OCI-LY7 (cell line): ENCODE data around the gene RTN4RL2. TPM values are rescaled to one million over a fixed set of nuclear protein-coding genes. Genes with fewer than 3 reads are reported as not detected.

Source experiments
- BruUV-seq: library from RNA; stranded (reverse); fragments of 400-500 nt; replicated peaks from 2 replicates; lab custom pipeline; 2021; lab: Mats Ljungman, UMichigan
- CTCF ChIA-PET: fragments of 300-600 bp; sonication (Branson Sonifier 250); formaldehyde crosslinking; loops from one replicate; lab custom pipeline; 2022; ENCODE audit warnings: antibody characterized with exemption; ENCODE audit not compliant: unreplicated experiment; lab: Charles Lee
- POLR2A ChIA-PET: fragments of 300-600 bp; sonication (Branson Sonifier 250); formaldehyde crosslinking; loops from one replicate; lab custom pipeline; 2022; ENCODE audit warnings: antibody characterized with exemption; lab: Charles Lee
- DNase-seq: peaks from one replicate; pipeline ENCODE4 v3.0.0-alpha.2; 2015; ENCODE audit warnings: low spot score
- H2AFZ ChIP-seq: fragments of 200-600 bp; sonication (generic), shearing (Covaris generic); 2 replicates; pipeline ENCODE4 v1.6.1; 2014; ENCODE audit warnings: mild to moderate bottlenecking, antibody characterized with exemption, low read length, moderate library complexity
- H3K27ac ChIP-seq: fragments of 200-600 bp; sonication (generic); 2 replicates; pipeline ENCODE4 v1.5.1; 2014; ENCODE audit warnings: mixed run types, low read depth, mild to moderate bottlenecking, moderate library complexity, low read length, inconsistent platforms; ENCODE audit not compliant: poor library complexity, severe bottlenecking
- H3K36me3 ChIP-seq: fragments of 200-600 bp; sonication (generic); 2 replicates; pipeline ENCODE4 v1.6.1; 2014; ENCODE audit warnings: mild to moderate bottlenecking, antibody characterized with exemption, low read length, moderate library complexity, mixed read lengths; ENCODE audit not compliant: insufficient read depth
- H3K4me1 ChIP-seq: fragments of 200-600 bp; sonication (generic); 2 replicates; pipeline ENCODE4 v1.5.1; 2014; ENCODE audit warnings: mild to moderate bottlenecking, low read length; ENCODE audit not compliant: insufficient read depth, poor library complexity, severe bottlenecking
- H3K4me2 ChIP-seq: fragments of 200-600 bp; sonication (generic); 2 replicates; pipeline ENCODE4 v1.6.1; 2014; ENCODE audit warnings: mild to moderate bottlenecking, low read length
- H3K4me3 ChIP-seq: fragments of 200-600 bp; sonication (generic); 2 replicates; pipeline ENCODE4 v1.5.1; 2014; ENCODE audit warnings: mild to moderate bottlenecking, low read depth, low read length; ENCODE audit not compliant: poor library complexity, severe bottlenecking
- H3K79me2 ChIP-seq: fragments of 200-600 bp; sonication (generic); 2 replicates; pipeline ENCODE4 v1.6.1; 2016; ENCODE audit warnings: low read depth, mild to moderate bottlenecking, low read length, moderate library complexity, mixed read lengths; ENCODE audit not compliant: insufficient read depth
- H3K9me2 ChIP-seq: fragments of 200-600 bp; sonication (generic); 2 replicates; pipeline ENCODE4 v1.6.1; 2016; ENCODE audit warnings: mild to moderate bottlenecking, low read length, mixed read lengths; ENCODE audit not compliant: insufficient read depth
- H3K9me3 ChIP-seq: fragments of 200-600 bp; sonication (generic); 2 replicates; pipeline ENCODE4 v1.6.1; 2014; ENCODE audit warnings: mild to moderate bottlenecking, mixed run types, low read length, mixed read lengths
- H4K20me1 ChIP-seq: fragments of 200-600 bp; sonication (generic); 2 replicates; pipeline ENCODE4 v1.6.1; 2014; ENCODE audit warnings: mild to moderate bottlenecking, antibody characterized with exemption, low read length, moderate library complexity, mixed read lengths; ENCODE audit not compliant: insufficient read depth
- EZH2phosphoT487 ChIP-seq: fragments of 200-600 bp; sonication (generic); IDR thresholded peaks from 2 replicates; pipeline ENCODE4 v1.6.1; 2018; ENCODE audit warnings: low read depth, borderline replicate concordance, mild to moderate bottlenecking, mixed run types, antibody characterized with exemption, low read length, moderate library complexity, mixed read lengths
- intact Hi-C: fragments of 100-400 bp; cut with micrococcal nuclease; formaldehyde crosslinking; loops from one replicate; pipeline ENCODE4 v1.10.0; 2022; ENCODE audit not compliant: unreplicated experiment
- total RNA-seq, 2 experiments: library from RNA; depleted of rRNA in 1 of 2; stranded (reverse); fragments of >200 nt in 1 of 2; shearing (Covaris generic) in 1 of 2; gene quantifications; 2 replicates each; pipeline ENCODE4 v1.2.3, GENCODE V29; 2014 to 2022
- TF ChIP-seq, protein P1 (sequence below): fragments of 200-600 bp; sonication (generic); conservative IDR thresholded peaks from 2 replicates; pipeline ENCODE4 v1.5.1; 2014; ENCODE audit warnings: mild to moderate bottlenecking, antibody characterized with exemption, low read length, moderate library complexity, mixed read lengths

Gene RTN4RL2
- total RNA-seq, 2 experiments from 2014 or later, result 0.25 to 4.2 TPM

- intact Hi-C loops, result loop anchor here (10.0 kb wide), 1 partner anchor 1050 kb away; no protein-coding TSS in a partner anchor
- H3K9me2 ChIP-seq, result no peaks in the 10 kb centered on the region
- no peaks in the 10 kb centered on the region for H3K79me2 ChIP-seq
- CTCF ChIA-PET, result interaction anchor here (0.7 kb wide), 1 partner anchor 10 kb away, joined by 3 read pairs; no protein-coding TSS in a partner anchor
- H2AFZ ChIP-seq, result no peak overlapping the region
- no peak overlapping the region for H3K27ac ChIP-seq
- TF ChIP-seq, protein P1, sequence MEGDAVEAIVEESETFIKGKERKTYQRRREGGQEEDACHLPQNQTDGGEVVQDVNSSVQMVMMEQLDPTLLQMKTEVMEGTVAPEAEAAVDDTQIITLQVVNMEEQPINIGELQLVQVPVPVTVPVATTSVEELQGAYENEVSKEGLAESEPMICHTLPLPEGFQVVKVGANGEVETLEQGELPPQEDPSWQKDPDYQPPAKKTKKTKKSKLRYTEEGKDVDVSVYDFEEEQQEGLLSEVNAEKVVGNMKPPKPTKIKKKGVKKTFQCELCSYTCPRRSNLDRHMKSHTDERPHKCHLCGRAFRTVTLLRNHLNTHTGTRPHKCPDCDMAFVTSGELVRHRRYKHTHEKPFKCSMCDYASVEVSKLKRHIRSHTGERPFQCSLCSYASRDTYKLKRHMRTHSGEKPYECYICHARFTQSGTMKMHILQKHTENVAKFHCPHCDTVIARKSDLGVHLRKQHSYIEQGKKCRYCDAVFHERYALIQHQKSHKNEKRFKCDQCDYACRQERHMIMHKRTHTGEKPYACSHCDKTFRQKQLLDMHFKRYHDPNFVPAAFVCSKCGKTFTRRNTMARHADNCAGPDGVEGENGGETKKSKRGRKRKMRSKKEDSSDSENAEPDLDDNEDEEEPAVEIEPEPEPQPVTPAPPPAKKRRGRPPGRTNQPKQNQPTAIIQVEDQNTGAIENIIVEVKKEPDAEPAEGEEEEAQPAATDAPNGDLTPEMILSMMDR, result no peak
- no peak for TF ChIP-seq EZH2phosphoT487
- POLR2A ChIA-PET, result no interaction called here
- H3K36me3 ChIP-seq, result no peaks in the 10 kb centered on the region
- H3K4me2 ChIP-seq, result no peak overlapping the region
- peaks cover 10% of the 10 kb centered on the region for H3K4me1 ChIP-seq
- H3K9me3 ChIP-seq, result no peaks in the 10 kb centered on the region
- no TSS peak for BruUV-seq
- H3K4me3 ChIP-seq, result no peak overlapping the region
- no peaks in the 10 kb centered on the region for H4K20me1 ChIP-seq
- DNase-seq, result no peak
Measured at GRCh38 chr11:57464539-57465181, 4.3 kb downstream of the RTN4RL2 start.

DNA sequence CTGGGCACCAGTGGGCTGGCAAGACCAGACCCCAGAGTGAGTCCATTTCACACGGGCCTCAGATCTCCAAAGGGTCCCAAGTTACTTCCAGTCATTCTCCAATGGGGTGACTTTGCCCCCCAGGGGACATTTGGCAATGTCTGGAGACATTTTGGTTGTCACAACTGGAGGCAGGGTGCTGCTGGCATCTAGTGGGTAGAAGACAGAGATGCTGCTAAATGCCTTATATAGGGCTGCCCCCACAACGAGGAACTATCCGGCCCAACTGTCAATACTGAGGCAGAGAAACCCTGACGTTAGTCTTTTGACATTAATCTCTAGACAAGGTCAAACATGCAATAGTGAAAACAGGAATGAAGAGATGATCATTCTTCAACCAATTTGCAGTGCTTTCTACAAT, 6.4 kb downstream of the RTN4RL2 start:
- no peak for DNase-seq
- Histone ChIP-seq H3K79me2 (no peaks in the 10 kb centered on the region), H3K9me2 (no peaks in the 10 kb centered on the region), H3K4me1 (no peaks in the 10 kb centered on the region), H3K9me3 (no peaks in the 10 kb centered on the region), H3K36me3 (no peaks in the 10 kb centered on the region), H4K20me1 (no peaks in the 10 kb centered on the region), H3K27ac (no peak overlapping the region), H2AFZ (no peak overlapping the region), H3K4me3 (no peak overlapping the region), H3K4me2 (no peak overlapping the region)
- TF ChIP-seq EZH2phosphoT487, result no peak
- TF ChIP-seq, protein P1, result no peak
- intact Hi-C loops, result loop anchor here (10.0 kb wide), 1 partner anchor 1048 kb away; no protein-coding TSS in a partner anchor
- BruUV-seq, result no TSS peak
- POLR2A ChIA-PET, result no interaction called here
- CTCF ChIA-PET, result no interaction called here

GRCh38 chr11:57467508-57468157, 7.3 kb downstream of the RTN4RL2 start:
- DNase-seq, result no peak
- Histone ChIP-seq H3K79me2 (no peaks in the 10 kb centered on the region), H4K20me1 (no peaks in the 10 kb centered on the region), H2AFZ (no peak overlapping the region), H3K9me2 (no peaks in the 10 kb centered on the region), H3K4me1 (no peaks in the 10 kb centered on the region), H3K36me3 (no peaks in the 10 kb centered on the region), H3K4me2 (no peak overlapping the region), H3K9me3 (no peaks in the 10 kb centered on the region), H3K4me3 (no peak overlapping the region), H3K27ac (no peak overlapping the region)
- no TSS peak for BruUV-seq
- TF ChIP-seq, protein P1, result no peak
- TF ChIP-seq EZH2phosphoT487, result no peak
- intact Hi-C loops, result loop anchor here (10.0 kb wide), 1 partner anchor 1047 kb away; no protein-coding TSS in a partner anchor
- ChIA-PET POLR2A (interaction anchor here (0.6 kb wide), 1 partner anchor 48 kb away, joined by 3 read pairs; the partner anchor contains the start of gene SLC43A1), CTCF (interaction anchor here (0.5 kb wide), 1 partner anchor 9 kb away, joined by 9 read pairs; no protein-coding TSS in a partner anchor)
